HCEC 1CT (cell line): ENCODE data around the gene DLGAP1.
"Not testable (repeated sequence)": the region's sequence is repeated elsewhere in the genome, so short reads cannot be mapped to it uniquely, and the experiment has no call there.

Experiments used
- DNase-seq: peaks from one replicate; pipeline ENCODE4 v3.0.0-alpha.2; 2017

The DLGAP1 gene

DNA sequence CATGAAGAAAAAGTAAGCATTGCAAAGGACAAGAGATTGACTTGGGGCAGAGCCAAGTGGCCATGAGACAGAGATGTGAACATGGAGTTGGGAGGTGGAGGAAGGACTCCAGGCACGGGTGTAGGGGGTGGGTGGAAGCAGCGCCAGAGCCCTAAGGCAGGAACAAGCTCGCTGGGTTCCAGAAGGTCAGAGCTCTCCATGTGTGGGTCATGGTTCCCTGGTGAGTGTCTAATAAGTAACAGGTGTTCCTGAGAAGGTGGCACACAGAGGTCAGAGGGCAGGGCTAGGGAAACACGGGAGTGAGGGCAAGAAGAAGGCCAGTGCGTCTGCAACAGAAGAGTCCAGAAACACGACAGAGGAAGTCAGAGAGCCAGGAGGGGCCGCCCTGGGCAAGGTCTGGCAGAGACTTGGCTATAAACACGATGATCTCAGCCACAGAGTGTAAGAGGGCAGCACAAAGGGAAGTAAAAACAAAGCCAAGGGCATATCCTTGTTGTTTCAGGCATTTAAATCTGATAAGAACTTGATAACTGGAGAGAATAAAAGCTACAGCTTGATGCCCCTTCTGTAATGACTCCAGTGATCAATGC, 744.3 kb downstream of the DLGAP1 start:
- DNase-seq, result no peak

GRCh38 chr18:3709205-3709604, 745.9 kb downstream of the DLGAP1 start:
- no peak for DNase-seq

- DNase-seq, result no peak
These were observed 748.6 kb downstream of the DLGAP1 start for GRCh38 chr18:3706279-3707097.

GRCh38 chr18:3704556-3705344, 750.4 kb downstream of the DLGAP1 start:
- no peak for DNase-seq

GRCh38 chr18:3703732-3704176, 751.4 kb downstream of the DLGAP1 start:
- DNase-seq, result peak; percentile 52

DNA sequence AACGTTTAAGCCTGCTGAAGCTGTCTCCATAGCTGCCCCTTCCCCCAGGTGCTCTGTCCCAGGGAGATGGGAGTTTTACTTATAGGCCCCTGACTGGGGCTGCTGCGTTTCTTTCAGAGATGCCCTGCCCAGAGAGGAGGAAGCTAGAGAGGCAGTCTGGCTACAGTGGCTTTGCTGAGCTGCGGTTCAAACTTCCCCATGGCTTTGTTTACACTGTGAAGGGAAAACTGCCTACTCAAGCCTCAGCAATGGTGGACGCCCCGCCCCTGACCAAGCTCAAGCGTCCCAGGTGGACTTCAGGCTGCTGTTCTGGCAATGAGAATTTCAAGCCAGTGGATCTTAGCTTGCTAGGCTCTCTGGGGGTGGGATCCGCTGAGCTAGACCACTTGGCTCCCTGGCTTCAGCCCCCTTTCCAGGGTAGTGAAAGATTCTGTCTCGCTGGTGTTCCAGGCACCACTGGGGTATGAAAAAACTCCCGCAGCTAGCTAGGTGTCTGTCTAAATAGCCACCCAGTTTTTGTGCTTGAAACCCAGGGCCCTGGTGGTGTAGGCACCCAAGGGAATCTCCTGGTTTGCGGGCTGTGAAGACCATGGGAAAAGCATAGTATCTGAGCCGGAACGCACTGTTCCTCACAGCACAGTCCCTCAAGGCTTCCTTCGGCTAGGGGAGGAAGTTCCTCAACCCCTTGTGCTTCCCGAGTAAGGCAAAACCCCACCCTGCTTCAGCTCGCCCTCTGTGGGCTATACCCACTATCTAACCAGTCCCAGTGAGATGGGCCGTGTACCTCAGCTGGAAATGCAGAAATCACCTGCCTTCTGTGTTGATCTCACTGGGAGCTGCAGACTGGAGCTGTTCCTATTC, 755.2 kb downstream of the DLGAP1 start:
- not testable (repeated sequence) for DNase-seq

DNA sequence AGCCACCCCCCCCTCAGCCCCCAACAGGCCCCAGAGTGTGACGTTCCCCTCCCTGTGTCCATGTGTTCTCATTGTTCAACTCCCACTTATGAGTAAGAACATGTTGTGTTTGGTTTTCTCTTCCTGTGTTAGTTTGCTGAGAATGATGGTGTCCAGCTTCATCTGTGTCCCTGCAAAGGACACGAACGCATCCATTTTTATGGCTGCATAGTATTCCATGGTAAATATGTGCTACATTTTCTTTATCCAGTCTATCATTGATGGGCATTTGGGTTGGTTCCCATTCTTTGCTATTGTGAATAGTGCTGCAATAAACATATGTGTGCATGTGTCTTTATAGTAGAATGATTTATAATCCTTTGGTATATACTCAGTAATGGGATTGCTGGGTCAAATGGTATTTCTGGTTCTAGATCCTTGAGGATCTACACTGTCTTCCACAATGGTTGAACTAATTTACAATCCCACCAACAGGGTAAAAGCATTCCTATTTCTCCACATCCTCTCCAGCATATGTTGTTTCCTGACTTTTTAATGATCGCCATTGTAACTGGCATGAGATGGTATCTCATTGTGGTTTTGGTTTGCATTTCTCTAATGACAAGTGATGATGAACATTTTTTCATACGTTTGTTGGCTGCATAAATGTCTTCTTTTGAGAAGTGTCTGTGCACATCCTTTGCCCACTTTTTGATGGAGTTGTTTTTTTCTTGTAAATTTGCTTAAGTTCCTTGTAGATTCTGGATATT, 760.9 kb downstream of the DLGAP1 start:
- DNase-seq, result not testable (repeated sequence)

- no peak for DNase-seq
These were observed 761.7 kb downstream of the DLGAP1 start for GRCh38 chr18:3693410-3693809.

GRCh38 chr18:3692691-3693090, 762.4 kb downstream of the DLGAP1 start:
- no peak for DNase-seq

DNA sequence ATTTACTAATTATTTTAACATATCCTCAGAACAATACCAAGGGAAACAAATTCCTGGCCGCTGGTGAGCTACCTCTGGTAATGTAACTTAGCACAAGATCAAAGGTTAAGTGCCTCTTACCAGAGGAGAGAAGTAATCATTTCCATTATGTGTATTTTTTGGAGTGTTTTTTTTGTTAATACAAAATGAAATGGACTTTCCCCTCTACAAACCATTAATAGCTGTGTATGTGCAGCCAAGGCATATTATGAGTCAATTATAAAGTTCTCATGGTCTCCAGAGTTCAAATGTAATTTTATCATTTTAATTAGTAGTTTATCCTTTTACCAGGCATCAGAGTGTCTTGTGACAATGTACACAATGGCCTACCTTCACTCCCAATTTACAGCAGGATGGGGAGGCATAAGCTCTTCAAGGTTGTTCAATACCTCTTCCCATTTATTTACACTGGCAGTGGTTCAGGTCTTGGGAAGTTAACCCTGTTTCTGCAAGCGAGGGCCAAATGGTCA, 762.9 kb downstream of the DLGAP1 start:
- DNase-seq, result no peak

- DNase-seq, result no peak
These were observed 763.4 kb downstream of the DLGAP1 start for GRCh38 chr18:3691705-3692104.

DNA sequence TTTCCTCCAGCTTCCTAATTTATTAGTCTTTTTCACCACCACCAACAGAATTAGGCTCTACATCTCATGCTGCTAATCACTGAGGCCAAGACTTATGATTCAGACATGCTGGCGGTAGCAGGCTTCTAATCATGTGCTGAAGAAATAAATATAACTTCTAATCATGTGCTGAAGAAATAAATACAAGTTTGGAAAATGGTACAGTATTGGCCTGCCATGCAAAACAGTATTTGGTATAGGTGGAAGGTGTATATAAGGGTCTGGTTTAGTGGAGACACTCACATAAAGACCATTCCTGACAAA, 764.4 kb downstream of the DLGAP1 start:
- no peak for DNase-seq

DNA sequence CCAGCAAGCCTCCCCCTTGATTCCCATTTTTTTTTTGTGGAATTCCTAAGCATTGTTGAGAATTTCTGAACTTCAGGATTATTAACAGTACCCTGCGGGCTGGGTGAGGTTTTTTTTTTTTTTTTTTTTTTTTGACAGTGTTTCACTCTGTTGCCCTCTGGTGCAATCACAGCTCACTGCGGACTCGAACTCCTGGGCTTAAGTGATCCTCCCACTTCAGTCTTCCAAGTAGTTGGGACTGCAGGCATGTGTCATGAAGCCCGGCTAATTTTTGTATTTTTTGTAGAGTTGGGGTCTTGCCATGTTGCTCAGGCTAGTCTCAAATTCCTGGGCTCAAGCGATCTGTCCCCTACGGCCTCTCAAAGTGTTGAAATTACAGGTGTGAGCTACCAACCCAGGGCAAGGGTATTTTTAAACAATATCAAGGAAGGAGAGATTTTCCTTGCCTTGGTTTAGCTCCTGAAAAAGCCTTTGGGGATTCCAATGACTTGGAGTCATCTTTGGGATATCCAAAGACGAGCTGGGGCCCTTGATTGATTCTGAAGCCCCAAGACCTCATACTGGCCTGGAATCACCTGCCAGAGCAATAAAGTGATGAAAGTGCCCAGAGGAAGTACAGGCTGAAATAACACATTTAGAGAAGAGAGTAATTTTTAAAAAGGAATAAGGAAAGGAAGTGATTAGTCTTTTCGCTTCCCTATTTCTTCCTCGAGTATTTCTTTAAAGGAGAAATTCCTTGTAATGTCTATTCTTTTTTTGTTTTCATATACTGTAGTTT, 764.9 kb downstream of the DLGAP1 start:
- no peak for DNase-seq

GRCh38 chr18:3689091-3689490, 766.0 kb downstream of the DLGAP1 start:
- no peak for DNase-seq

DNA sequence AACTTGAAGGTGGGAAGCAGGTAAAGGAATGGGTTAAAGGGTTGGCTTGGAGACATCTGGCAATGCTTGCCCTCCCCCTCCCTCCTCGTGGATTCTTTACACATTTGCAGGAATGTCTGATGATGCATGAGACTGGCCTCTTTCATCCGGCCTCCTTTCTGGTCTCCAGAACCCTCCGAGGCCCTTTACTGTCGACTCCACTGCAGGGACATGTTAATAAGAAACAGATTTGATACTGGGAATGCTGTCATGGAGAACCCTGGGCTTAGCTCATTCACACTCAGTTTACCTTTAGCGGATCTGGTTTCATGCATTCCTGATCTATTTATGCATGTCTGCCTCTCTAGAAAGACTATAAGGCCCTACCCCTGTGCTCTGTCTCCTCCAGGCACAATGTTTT, 766.4 kb downstream of the DLGAP1 start:
- DNase-seq, result peak; percentile 88

GRCh38 chr18:3683483-3683882, 771.6 kb downstream of the DLGAP1 start:
- DNase-seq, result no peak

DNA sequence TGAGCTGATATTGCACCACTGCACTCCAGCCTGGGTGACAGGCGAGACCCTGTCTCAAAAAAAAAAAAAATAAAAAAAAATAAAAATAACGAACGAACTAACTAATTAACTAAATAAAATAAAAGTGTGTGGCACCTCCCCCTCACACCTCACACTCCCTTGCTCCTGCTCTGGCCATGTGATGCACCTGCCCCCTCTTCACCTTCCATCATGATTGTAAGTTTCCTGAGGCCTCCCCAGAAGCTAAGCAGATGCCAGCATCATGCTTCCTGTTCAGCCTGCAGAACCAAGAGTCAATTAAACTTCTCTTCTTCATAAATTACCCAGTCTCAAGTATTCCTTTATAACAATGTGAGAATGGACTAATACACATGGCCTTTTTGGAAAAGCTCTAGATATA, 773.0 kb downstream of the DLGAP1 start:
- no peak for DNase-seq

DNA sequence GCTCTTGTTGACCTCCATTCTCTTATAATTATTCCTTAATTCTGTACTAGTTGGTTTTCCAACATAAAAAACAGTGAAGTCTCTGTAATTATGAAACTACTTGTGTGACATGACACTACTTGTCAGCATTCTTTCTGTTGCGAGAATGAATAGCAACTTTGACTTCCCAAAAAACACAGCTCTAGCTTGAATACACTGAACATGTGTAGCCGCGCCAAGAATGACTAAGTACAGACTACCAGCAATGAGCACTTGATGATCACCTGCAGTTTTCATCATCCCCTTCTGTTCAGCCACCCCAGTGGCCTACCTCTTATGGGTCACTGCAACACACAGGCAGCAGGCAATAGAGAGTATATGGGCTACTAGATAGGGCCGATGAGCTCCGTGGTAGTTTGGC, 775.9 kb downstream of the DLGAP1 start:
- no peak for DNase-seq

DNA sequence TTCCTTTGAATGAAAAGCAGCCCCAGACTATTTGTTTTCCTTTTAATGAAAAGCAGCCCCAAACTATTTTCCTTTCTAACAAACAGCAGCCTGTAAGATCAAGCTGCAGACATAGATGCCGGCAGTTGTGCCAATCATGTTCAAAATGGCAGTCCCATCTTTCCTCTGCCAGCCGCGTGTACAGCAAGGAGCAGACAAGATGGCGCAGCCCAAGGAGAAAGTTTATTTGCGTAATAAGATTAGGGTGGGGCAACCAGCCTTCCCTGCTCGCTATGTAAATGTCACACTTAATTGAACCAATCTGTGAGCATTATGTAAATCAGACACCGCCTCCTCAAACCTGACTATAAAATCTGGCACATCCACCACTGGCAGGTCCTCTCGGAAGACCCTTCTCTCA, 779.1 kb downstream of the DLGAP1 start:
- no peak for DNase-seq

DNA sequence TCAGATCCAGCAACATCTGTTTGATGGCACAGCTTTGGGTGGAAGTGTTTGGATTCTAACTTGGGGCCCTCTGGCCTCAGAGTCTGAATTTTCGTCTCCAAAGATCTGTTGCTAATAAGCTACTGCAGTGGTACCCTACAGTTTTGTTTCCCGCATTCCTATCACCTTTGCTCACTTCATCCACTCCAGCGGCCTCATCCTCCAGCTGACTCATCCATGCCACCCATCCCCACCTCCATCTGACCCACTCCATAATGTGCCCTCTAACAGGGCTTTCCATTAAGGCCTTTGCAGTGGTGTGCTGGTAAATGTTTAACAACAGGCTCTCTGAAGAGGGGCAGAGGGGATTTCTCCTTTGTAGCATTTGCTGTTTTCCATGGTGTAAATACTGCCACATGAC, 779.7 kb downstream of the DLGAP1 start:
- DNase-seq, result peak; percentile 44

DNA sequence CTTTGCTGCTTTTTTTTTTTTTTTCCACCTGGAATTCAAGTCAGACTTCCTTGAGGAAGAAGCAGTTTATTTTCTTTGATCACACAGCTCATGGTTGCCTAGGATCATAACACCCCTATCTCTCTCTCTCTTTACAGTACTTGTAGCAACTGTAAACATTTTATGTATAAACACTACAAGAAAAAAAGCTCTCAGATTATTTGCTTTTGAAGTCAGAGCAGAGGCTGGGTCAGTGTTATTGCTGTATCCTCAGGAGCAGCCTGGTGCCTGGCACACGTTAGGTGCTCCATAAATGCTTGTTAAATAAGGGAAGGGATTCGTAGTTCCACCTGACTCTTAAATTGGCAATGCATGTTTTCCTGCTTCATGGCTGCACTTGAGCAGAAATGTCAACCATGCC, 783.9 kb downstream of the DLGAP1 start:
- no peak for DNase-seq
